HEK293 (cell line): ENCODE data around the gene FAM167B.

Source experiments
- GLI4 ChIP-seq: fragments of 450-650 bp; formaldehyde crosslinking; IDR thresholded peaks from 2 replicates; pipeline ENCODE4 v1.5.1; 2016; ENCODE audit warnings: missing biosample characterization, missing genetic modification characterization
- GLIS2 ChIP-seq: fragments of 450-650 bp; formaldehyde crosslinking; IDR thresholded peaks from 2 replicates; pipeline ENCODE4 v1.5.1; 2016; ENCODE audit warnings: missing biosample characterization, missing genetic modification characterization
- IKZF3 ChIP-seq: fragments of 450-650 bp; IDR thresholded peaks from 2 replicates; pipeline ENCODE4 v1.5.0; 2018; ENCODE audit warnings: missing biosample characterization, mild to moderate bottlenecking, missing genetic modification characterization, moderate library complexity
- KLF16 ChIP-seq: fragments of 450-650 bp; formaldehyde crosslinking; IDR thresholded peaks from 2 replicates; pipeline ENCODE4 v1.5.1; 2017; ENCODE audit warnings: missing biosample characterization, missing genetic modification characterization
- PATZ1 ChIP-seq: fragments of 450-650 bp; formaldehyde crosslinking; IDR thresholded peaks from 2 replicates; pipeline ENCODE4 v1.5.1; 2016; ENCODE audit warnings: missing biosample characterization, missing genetic modification characterization
- SP2 ChIP-seq: fragments of 450-650 bp; formaldehyde crosslinking; IDR thresholded peaks from 2 replicates; pipeline ENCODE4 v1.5.1; 2016; ENCODE audit warnings: missing biosample characterization, missing genetic modification characterization
- YY1 ChIP-seq: fragments of 450-650 bp; formaldehyde crosslinking; IDR thresholded peaks from 2 replicates; pipeline ENCODE4 v1.5.1; 2018; ENCODE audit warnings: missing biosample characterization, missing genetic modification characterization
- ZBTB17 ChIP-seq: fragments of 450-650 bp; formaldehyde crosslinking; IDR thresholded peaks from 2 replicates; pipeline ENCODE4 v1.5.1; 2016; ENCODE audit warnings: missing biosample characterization, missing genetic modification characterization
- ZBTB20 ChIP-seq: fragments of 450-650 bp; formaldehyde crosslinking; IDR thresholded peaks from 2 replicates; pipeline ENCODE4 v1.5.1; 2016; ENCODE audit warnings: missing biosample characterization, missing genetic modification characterization
- ZBTB6 ChIP-seq: fragments of 450-650 bp; formaldehyde crosslinking; IDR thresholded peaks from 2 replicates; pipeline ENCODE4 v1.5.1; 2017; ENCODE audit warnings: missing biosample characterization, missing genetic modification characterization
- ZBTB7A ChIP-seq: fragments of 450-650 bp; formaldehyde crosslinking; IDR thresholded peaks from 2 replicates; pipeline ENCODE4 v1.5.1; 2016; ENCODE audit warnings: low read depth, missing biosample characterization, missing genetic modification characterization
- ZFP69B ChIP-seq: fragments of 450-650 bp; formaldehyde crosslinking; IDR thresholded peaks from 2 replicates; pipeline ENCODE4 v1.5.1; 2016; ENCODE audit warnings: missing biosample characterization, missing genetic modification characterization
- ZNF140 ChIP-seq: fragments of 450-650 bp; formaldehyde crosslinking; IDR thresholded peaks from 2 replicates; pipeline ENCODE4 v1.5.1; 2016; ENCODE audit warnings: missing biosample characterization, missing genetic modification characterization
- ZNF19 ChIP-seq: fragments of 450-650 bp; formaldehyde crosslinking; IDR thresholded peaks from 2 replicates; pipeline ENCODE4; 2016; ENCODE audit warnings: missing biosample characterization, missing genetic modification characterization, low read depth
- ZNF211 ChIP-seq: fragments of 450-650 bp; formaldehyde crosslinking; IDR thresholded peaks from 2 replicates; pipeline ENCODE4 v1.5.1; 2016; ENCODE audit warnings: low read depth, missing biosample characterization, missing genetic modification characterization
- ZNF266 ChIP-seq: fragments of 450-650 bp; formaldehyde crosslinking; IDR thresholded peaks from 2 replicates; pipeline ENCODE4 v1.5.1; 2016; ENCODE audit warnings: missing biosample characterization, missing genetic modification characterization, low read depth
- ZNF324 ChIP-seq: fragments of 450-650 bp; formaldehyde crosslinking; IDR thresholded peaks from 2 replicates; pipeline ENCODE4 v1.5.1; 2016; ENCODE audit warnings: missing biosample characterization, missing genetic modification characterization
- ZNF366 ChIP-seq: fragments of 450-650 bp; formaldehyde crosslinking; conservative IDR thresholded peaks from 2 replicates; pipeline ENCODE4 v1.5.1; 2016; ENCODE audit warnings: missing biosample characterization, missing genetic modification characterization
- ZNF37A ChIP-seq: fragments of 450-650 bp; IDR thresholded peaks from 2 replicates; pipeline ENCODE4 v1.5.1; 2018; ENCODE audit warnings: missing biosample characterization, missing genetic modification characterization
- ZNF391 ChIP-seq: fragments of 450-650 bp; formaldehyde crosslinking; IDR thresholded peaks from 2 replicates; pipeline ENCODE4 v1.5.1; 2016; ENCODE audit warnings: low read depth, missing biosample characterization, missing genetic modification characterization, borderline replicate concordance
- ZNF488 ChIP-seq: fragments of 450-650 bp; formaldehyde crosslinking; IDR thresholded peaks from 2 replicates; pipeline ENCODE4 v1.5.1; 2016; ENCODE audit warnings: missing biosample characterization, missing genetic modification characterization
- ZNF501 ChIP-seq: fragments of 450-650 bp; formaldehyde crosslinking; IDR thresholded peaks from 2 replicates; pipeline ENCODE4 v1.5.1; 2016; ENCODE audit warnings: missing biosample characterization, missing genetic modification characterization
- ZNF513 ChIP-seq: fragments of 450-650 bp; IDR thresholded peaks from 2 replicates; pipeline ENCODE4 v1.5.1; 2018; ENCODE audit warnings: missing biosample characterization, missing genetic modification characterization
- ZNF571 ChIP-seq: fragments of 450-650 bp; formaldehyde crosslinking; IDR thresholded peaks from 2 replicates; pipeline ENCODE4 v1.5.0; 2017; ENCODE audit warnings: missing biosample characterization, missing genetic modification characterization
- ZNF610 ChIP-seq: fragments of 450-650 bp; formaldehyde crosslinking; IDR thresholded peaks from 2 replicates; pipeline ENCODE4 v1.5.1; 2016; ENCODE audit warnings: missing biosample characterization, missing genetic modification characterization, borderline replicate concordance
- ZNF621 ChIP-seq: fragments of 450-650 bp; formaldehyde crosslinking; IDR thresholded peaks from 2 replicates; pipeline ENCODE4 v1.5.1; 2017; ENCODE audit warnings: missing biosample characterization, missing genetic modification characterization
- ZNF623 ChIP-seq: fragments of 450-650 bp; formaldehyde crosslinking; IDR thresholded peaks from 2 replicates; pipeline ENCODE4 v1.5.1; 2016; ENCODE audit warnings: missing biosample characterization, missing genetic modification characterization
- ZNF624 ChIP-seq: fragments of 450-650 bp; formaldehyde crosslinking; IDR thresholded peaks from 2 replicates; pipeline ENCODE4 v1.5.1; 2017; ENCODE audit warnings: missing biosample characterization, missing genetic modification characterization
- ZNF654 ChIP-seq: fragments of 450-650 bp; formaldehyde crosslinking; IDR thresholded peaks from 2 replicates; pipeline ENCODE4 v1.5.1; 2016; ENCODE audit warnings: low read depth, missing biosample characterization, missing genetic modification characterization
- ZNF660 ChIP-seq: fragments of 450-650 bp; IDR thresholded peaks from 2 replicates; pipeline ENCODE4 v1.5.1; 2018; ENCODE audit warnings: missing biosample characterization, mild to moderate bottlenecking, missing genetic modification characterization
- ZNF692 ChIP-seq: fragments of 450-650 bp; formaldehyde crosslinking; IDR thresholded peaks from 2 replicates; pipeline ENCODE4 v1.5.1; 2016; ENCODE audit warnings: missing biosample characterization, missing genetic modification characterization
- ZNF707 ChIP-seq: fragments of 450-650 bp; formaldehyde crosslinking; IDR thresholded peaks from 2 replicates; pipeline ENCODE4 v1.5.1; 2016; ENCODE audit warnings: missing biosample characterization, missing genetic modification characterization
- ZNF776 ChIP-seq: fragments of 450-650 bp; formaldehyde crosslinking; IDR thresholded peaks from 2 replicates; pipeline ENCODE4 v1.5.0; 2017; ENCODE audit warnings: missing biosample characterization, missing genetic modification characterization, borderline replicate concordance
- ZNF830 ChIP-seq: fragments of 450-650 bp; IDR thresholded peaks from 2 replicates; pipeline ENCODE4 v1.5.0; 2018; ENCODE audit warnings: missing biosample characterization, missing genetic modification characterization, low read depth, mild to moderate bottlenecking, moderate library complexity
- ZNF843 ChIP-seq: fragments of 450-650 bp; formaldehyde crosslinking; IDR thresholded peaks from 2 replicates; pipeline ENCODE4 v1.5.1; 2016; ENCODE audit warnings: missing biosample characterization, missing genetic modification characterization

FAM167B gene

GRCh38 chr1:32291708-32292538 lies 44.9 kb downstream of the FAM167B start, which contains the start of gene HDAC1 (continued):
- TF ChIP-seq ZNF37A (tag by site-specific recombination) (no peak), ZNF266 (tag by site-specific recombination) (no peak), ZNF391 (peak; percentile 52), ZNF623 (tag by site-specific recombination) (0 out of 2 replicates have a peak, but pooled peaks have one; percentile 26), ZNF366 (tag by site-specific recombination) (peak; percentile 47; the same call in 1 of the 2 replicates), IKZF3 (no peak), ZNF324 (tag by site-specific recombination) (peak; percentile 86), ZNF654 (tag by site-specific recombination) (no peak), ZNF830 (tag by site-specific recombination) (no peak), ZBTB6 (peak; percentile 91; the same call in 1 of the 2 replicates), ZBTB7A (tag by site-specific recombination) (peak; percentile 93), KLF16 (tag by site-specific recombination) (peak; percentile 97), ZNF571 (no peak), ZNF513 (tag by site-specific recombination) (no peak), ZBTB20 (tag by site-specific recombination) (peak; percentile 83), ZNF624 (tag by site-specific recombination) (no peak), ZNF707 (tag by site-specific recombination) (0 out of 2 replicates have a peak, but pooled peaks have one; percentile 50), YY1 (tag by site-specific recombination) (peak; percentile 91; the same call in 1 of the 2 replicates), ZNF19 (tag by site-specific recombination) (no peak), ZNF501 (tag by site-specific recombination) (peak; percentile 95), ZNF488 (no peak), PATZ1 (tag by site-specific recombination) (peak; percentile 87), ZNF692 (tag by site-specific recombination) (peak; percentile 72), GLI4 (peak; percentile 100), ZNF211 (tag by site-specific recombination) (no peak), SP2 (tag by site-specific recombination) (peak; percentile 90), ZNF843 (tag by site-specific recombination) (peak; percentile 63), ZNF621 (tag by site-specific recombination) (no peak), ZNF140 (no peak), ZNF776 (no peak), ZBTB17 (tag by site-specific recombination) (peak; percentile 98), ZNF660 (no peak), ZFP69B (peak; percentile 62; the same call in 1 of the 2 replicates), GLIS2 (peak; percentile 99), ZNF610 (tag by site-specific recombination) (peak; percentile 86)
